A673 (cell line): ENCODE measurements around the gene REXO1. TPM values are rescaled to one million over a fixed set of nuclear protein-coding genes. Genes with fewer than 3 reads are reported as not detected.

Experiments used
- BruUV-seq: library from RNA; stranded (reverse); fragments of 400-500 nt; replicated peaks from 2 replicates; lab custom pipeline; 2021; lab: Mats Ljungman, UMichigan
- CTCF ChIA-PET: fragments of 300-600 bp; sonication (Branson Sonifier 250); formaldehyde crosslinking; loops from one replicate; lab custom pipeline; 2022; ENCODE audit warnings: antibody characterized with exemption; lab: Charles Lee
- POLR2A ChIA-PET: fragments of 300-600 bp; sonication (Branson Sonifier 250); formaldehyde crosslinking; loops from one replicate; lab custom pipeline; 2022; ENCODE audit warnings: antibody characterized with exemption; ENCODE audit not compliant: low non-redundant PET; lab: Charles Lee
- DNase-seq: peaks from one replicate; pipeline ENCODE4 v3.0.0-alpha.2; 2015; ENCODE audit warnings: low spot score
- H3K27ac ChIP-seq: fragments of 200-600 bp; sonication (generic); 2 replicates; pipeline ENCODE4 v1.5.1; 2016; ENCODE audit warnings: mixed run types, low read depth, mild to moderate bottlenecking, mixed read lengths, antibody characterized with exemption, low read length; ENCODE audit not compliant: poor library complexity, severe bottlenecking
- H3K27me3 ChIP-seq: fragments of 200-600 bp; sonication (generic); replicated peaks from 2 replicates; pipeline ENCODE4 v1.6.1; 2017; ENCODE audit warnings: mixed run types, low read depth, mild to moderate bottlenecking, mixed read lengths, antibody characterized with exemption, low read length; ENCODE audit not compliant: insufficient read depth, poor library complexity
- H3K36me3 ChIP-seq: fragments of 200-600 bp; sonication (generic); 2 replicates; pipeline ENCODE4 v1.6.1; 2016; ENCODE audit warnings: mixed run types, mild to moderate bottlenecking, mixed read lengths, antibody characterized with exemption, low read length; ENCODE audit not compliant: insufficient read depth, poor library complexity, severe bottlenecking
- H3K4me1 ChIP-seq: fragments of 200-600 bp; sonication (generic); 2 replicates; pipeline ENCODE4 v1.6.1; 2017; ENCODE audit warnings: mixed run types, mild to moderate bottlenecking, mixed read lengths, antibody characterized with exemption, low read length; ENCODE audit not compliant: insufficient read depth, poor library complexity, severe bottlenecking
- H3K4me3 ChIP-seq: fragments of 200-600 bp; sonication (generic); 2 replicates; pipeline ENCODE4 v1.5.1; 2016; ENCODE audit warnings: low read depth, mixed run types, mild to moderate bottlenecking, mixed read lengths, low read length; ENCODE audit not compliant: poor library complexity, severe bottlenecking
- H3K9me3 ChIP-seq: fragments of 200-600 bp; sonication (generic); 2 replicates; pipeline ENCODE4 v1.6.1; 2016; ENCODE audit warnings: mixed run types, low read depth, mild to moderate bottlenecking, mixed read lengths, antibody characterized with exemption, low read length; ENCODE audit not compliant: poor library complexity, severe bottlenecking
- EZH2 ChIP-seq: fragments of 200-600 bp; sonication (generic); IDR thresholded peaks from 2 replicates; pipeline ENCODE4 v1.6.1; 2017; ENCODE audit warnings: borderline replicate concordance, low read depth, mild to moderate bottlenecking, mixed read lengths, antibody characterized with exemption, low read length; ENCODE audit not compliant: poor library complexity, severe bottlenecking
- intact Hi-C: fragments of 100-400 bp; cut with micrococcal nuclease; formaldehyde crosslinking; loops from one replicate; pipeline ENCODE4 v1.10.0; 2022; ENCODE audit not compliant: unreplicated experiment
- microRNA-seq: library from miRNA; unstranded; fragments of <30 nt; microRNA quantifications from one replicate; pipeline ENCODE4 v1.2.0, GENCODE V29; 2021
- total RNA-seq: library from RNA; stranded (reverse); gene quantifications from 2 replicates; pipeline ENCODE4 v1.2.3, GENCODE V29; 2021
- TF ChIP-seq, protein P1 (sequence below): fragments of 300-800, 200-600 bp; sonication (generic); conservative IDR thresholded peaks from 2 replicates; pipeline ENCODE4 v1.5.1; 2017; ENCODE audit warnings: low read depth, mild to moderate bottlenecking, antibody characterized with exemption, low read length, moderate library complexity, mixed read lengths

The REXO1 gene
- total RNA-seq, 1 experiment from 2014 or later = 53.0 TPM

GRCh38 chr19:1766800-1767352, 81.4 kb downstream of the REXO1 start:
- H3K27me3 ChIP-seq = peaks cover 76% of the 10 kb centered on the region
- TF ChIP-seq, protein P1, sequence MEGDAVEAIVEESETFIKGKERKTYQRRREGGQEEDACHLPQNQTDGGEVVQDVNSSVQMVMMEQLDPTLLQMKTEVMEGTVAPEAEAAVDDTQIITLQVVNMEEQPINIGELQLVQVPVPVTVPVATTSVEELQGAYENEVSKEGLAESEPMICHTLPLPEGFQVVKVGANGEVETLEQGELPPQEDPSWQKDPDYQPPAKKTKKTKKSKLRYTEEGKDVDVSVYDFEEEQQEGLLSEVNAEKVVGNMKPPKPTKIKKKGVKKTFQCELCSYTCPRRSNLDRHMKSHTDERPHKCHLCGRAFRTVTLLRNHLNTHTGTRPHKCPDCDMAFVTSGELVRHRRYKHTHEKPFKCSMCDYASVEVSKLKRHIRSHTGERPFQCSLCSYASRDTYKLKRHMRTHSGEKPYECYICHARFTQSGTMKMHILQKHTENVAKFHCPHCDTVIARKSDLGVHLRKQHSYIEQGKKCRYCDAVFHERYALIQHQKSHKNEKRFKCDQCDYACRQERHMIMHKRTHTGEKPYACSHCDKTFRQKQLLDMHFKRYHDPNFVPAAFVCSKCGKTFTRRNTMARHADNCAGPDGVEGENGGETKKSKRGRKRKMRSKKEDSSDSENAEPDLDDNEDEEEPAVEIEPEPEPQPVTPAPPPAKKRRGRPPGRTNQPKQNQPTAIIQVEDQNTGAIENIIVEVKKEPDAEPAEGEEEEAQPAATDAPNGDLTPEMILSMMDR = no peak
- TF ChIP-seq EZH2 = no peak
- CTCF ChIA-PET = interaction anchor here (0.7 to 1.5 kb wide), 3 partner anchors 91 to 161 kb away, joined by 3 to 6 read pairs (median 5); partner anchors contain the start of gene UQCR11
- POLR2A ChIA-PET = no interaction called here
- no peak overlapping the region for H3K4me3 ChIP-seq
- BruUV-seq = no TSS peak
- H3K9me3 ChIP-seq = peaks cover 16% of the 10 kb centered on the region
- no peaks in the 10 kb centered on the region for H3K36me3 ChIP-seq
- intact Hi-C loops = loop anchor here (2.0 kb wide), 1 partner anchor 94 kb away; no protein-coding TSS in a partner anchor
- peaks cover 14% of the 10 kb centered on the region for H3K4me1 ChIP-seq
- H3K27ac ChIP-seq = no peak overlapping the region
- no peak for DNase-seq

- no peak for DNase-seq
- Histone ChIP-seq H3K9me3 (peaks cover 11% of the 10 kb centered on the region), H3K4me3 (no peak overlapping the region), H3K27ac (no peak overlapping the region), H3K4me1 (peaks cover 14% of the 10 kb centered on the region), H3K27me3 (peaks cover 84% of the 10 kb centered on the region), H3K36me3 (no peaks in the 10 kb centered on the region)
- peak; percentile 67 for TF ChIP-seq EZH2
- TF ChIP-seq, protein P1 = no peak
- CTCF ChIA-PET = interaction anchor here (0.5 to 0.9 kb wide), 3 partner anchors 12 to 91 kb away, joined by 4 to 7 read pairs (median 6); no protein-coding TSS in a partner anchor
- POLR2A ChIA-PET = no interaction called here
- intact Hi-C loops = loop anchor here (2.0 kb wide), 1 partner anchor 93 kb away; no protein-coding TSS in a partner anchor
- no TSS peak for BruUV-seq
Observed at GRCh38 chr19:1765904-1766799, 82.1 kb downstream of the REXO1 start.

Small RNA genes lying within 50 kb of the gene (microRNA-seq; reads per million reads assigned to microRNA genes)
- 18.6 reads per million, percentile 41 among the genes with 10 or more reads in this experiment for gene MIR1909

Other genes starting within 250 kb of the REXO1 start
- 256 and 258 TPM in 2 replicates for gene UQCR11, start 243.0 kb downstream of the REXO1 start, total RNA-seq
- gene TCF3, start 195.9 kb downstream of the REXO1 start, total RNA-seq = 333 and 361 TPM in 2 replicates
- gene ONECUT3, start 95.0 kb downstream of the REXO1 start, total RNA-seq = not detected in 2 replicates
- gene ATP8B3, start 36.2 kb downstream of the REXO1 start, total RNA-seq = 8.7 and 10.7 TPM in 2 replicates
- 46.8 and 49.1 TPM in 2 replicates for gene KLF16, start 15.1 kb upstream of the REXO1 start, total RNA-seq
- 56.9 and 60.0 TPM in 2 replicates for gene ABHD17A, start 37.0 kb upstream of the REXO1 start, total RNA-seq
- gene ADAT3, start 56.9 kb upstream of the REXO1 start, total RNA-seq = 14.1 and 18.0 TPM in 2 replicates
- gene SCAMP4, start 56.9 kb upstream of the REXO1 start, total RNA-seq = 88.4 and 98.8 TPM in 2 replicates
- 108 and 118 TPM in 2 replicates for gene CSNK1G2, start 92.7 kb upstream of the REXO1 start, total RNA-seq
- gene BTBD2, start 167.2 kb upstream of the REXO1 start, total RNA-seq = 91.7 and 110 TPM in 2 replicates
- 106 and 107 TPM in 2 replicates for gene MKNK2, start 202.8 kb upstream of the REXO1 start, total RNA-seq
- 40.7 and 47.1 TPM in 2 replicates for gene MOB3A, start 247.8 kb upstream of the REXO1 start, total RNA-seq
- 1.6 and 2.5 TPM in 2 replicates for gene IZUMO4, start 248.4 kb upstream of the REXO1 start, total RNA-seq